Coronary artery (tissue), 2 donors: ENCODE results near the gene IL17B.

ENCODE experiments used
- DNase-seq: peaks from one replicate; pipeline ENCODE4 v3.0.0-alpha.2; 2017; ENCODE audit warnings: low spot score
- H3K27ac ChIP-seq, 2 donors: fragments of 200-600 bp; sonication (generic); one replicate each; pipeline ENCODE4 v1.5.1; 2016 to 2019
- H3K4me3 ChIP-seq: fragments of 200-600 bp; sonication (generic); 2 replicates; pipeline ENCODE4 v1.5.1; 2016; ENCODE audit warnings: mild to moderate bottlenecking, moderate library complexity
- CTCF ChIP-seq: fragments of 200-600 bp; sonication (generic); IDR thresholded peaks from one replicate; pipeline ENCODE4 v1.5.1; 2019; ENCODE audit warnings: antibody characterized with exemption

IL17B gene

GRCh38 chr5:149356391-149356790 is 22.7 kb downstream of the IL17B start:
- TF ChIP-seq CTCF = no peak
- no peak overlapping the region for H3K4me3 ChIP-seq
- DNase-seq = no peak
- no peak overlapping the region for H3K27ac ChIP-seq

- Histone ChIP-seq H3K27ac (no peak overlapping the region), H3K4me3 (no peak overlapping the region)
- DNase-seq = no peak
- TF ChIP-seq CTCF = no peak
Measured at GRCh38 chr5:149355688-149356087, 23.4 kb downstream of the IL17B start.

- no peak for DNase-seq
- Histone ChIP-seq H3K27ac (no peak overlapping the region), H3K4me3 (no peak overlapping the region)
- no peak for TF ChIP-seq CTCF
Measured at GRCh38 chr5:149353911-149354310, 25.2 kb downstream of the IL17B start.

- no peak for TF ChIP-seq CTCF
- no peak for DNase-seq
Measured at GRCh38 chr5:149352169-149352568, 26.9 kb downstream of the IL17B start.

GRCh38 chr5:149349382-149349781 is 29.7 kb downstream of the IL17B start:
- Histone ChIP-seq H3K4me3 (no peak overlapping the region), H3K27ac (no peak overlapping the region)
- DNase-seq = no peak
- no peak for TF ChIP-seq CTCF

More at GRCh38 chr5:149352169-149352568, 26.9 kb downstream of the IL17B start:
- Histone ChIP-seq H3K27ac (no peak overlapping the region), H3K4me3 (no peak overlapping the region)

GRCh38 chr5:149348518-149348917 is 30.6 kb downstream of the IL17B start:
- no peak for TF ChIP-seq CTCF
- no peak for DNase-seq
- Histone ChIP-seq H3K27ac (no peak overlapping the region), H3K4me3 (no peak overlapping the region)

GRCh38 chr5:149345892-149346222 is 33.2 kb downstream of the IL17B start:
- H3K27ac ChIP-seq = peak overlapping the region; percentile 45 to 85
- TF ChIP-seq CTCF = no peak
- DNase-seq = no peak
- peak overlapping the region; percentile 79 for H3K4me3 ChIP-seq
